Cardiac fibroblast (primary cell): ENCODE data around the gene LCN6.
A peak's percentile ranks its signal among the peaks of the same experiment; 100 is the strongest.

ENCODE experiments used
- DNase-seq, 2 donors: peaks; one replicate each; pipeline versions ENCODE4 v3.0.0 to v3.0.0-alpha.2; 2010; ENCODE audit warnings: low read depth in 2 of 2
- H3K4me3 ChIP-seq, 2 donors: replicated peaks in 1 of 2; 1 replicate in 1 of 2; 2 replicates in 1 of 2; pipeline ENCODE4 v1.5.1; 2011; ENCODE audit warnings: low read depth in 2 of 2, low read length in 2 of 2, mild to moderate bottlenecking in 2 of 2, moderate library complexity in 1 of 2
- TF ChIP-seq, protein P1 (sequence below): IDR thresholded peaks from one replicate; pipeline ENCODE4 v1.5.1; 2011; ENCODE audit warnings: low read depth, mild to moderate bottlenecking, low read length, inconsistent platforms

The LCN6 gene

GRCh38 chr9:136720251-136720897, 28.0 kb downstream of the LCN6 start:
- TF ChIP-seq, protein P1, sequence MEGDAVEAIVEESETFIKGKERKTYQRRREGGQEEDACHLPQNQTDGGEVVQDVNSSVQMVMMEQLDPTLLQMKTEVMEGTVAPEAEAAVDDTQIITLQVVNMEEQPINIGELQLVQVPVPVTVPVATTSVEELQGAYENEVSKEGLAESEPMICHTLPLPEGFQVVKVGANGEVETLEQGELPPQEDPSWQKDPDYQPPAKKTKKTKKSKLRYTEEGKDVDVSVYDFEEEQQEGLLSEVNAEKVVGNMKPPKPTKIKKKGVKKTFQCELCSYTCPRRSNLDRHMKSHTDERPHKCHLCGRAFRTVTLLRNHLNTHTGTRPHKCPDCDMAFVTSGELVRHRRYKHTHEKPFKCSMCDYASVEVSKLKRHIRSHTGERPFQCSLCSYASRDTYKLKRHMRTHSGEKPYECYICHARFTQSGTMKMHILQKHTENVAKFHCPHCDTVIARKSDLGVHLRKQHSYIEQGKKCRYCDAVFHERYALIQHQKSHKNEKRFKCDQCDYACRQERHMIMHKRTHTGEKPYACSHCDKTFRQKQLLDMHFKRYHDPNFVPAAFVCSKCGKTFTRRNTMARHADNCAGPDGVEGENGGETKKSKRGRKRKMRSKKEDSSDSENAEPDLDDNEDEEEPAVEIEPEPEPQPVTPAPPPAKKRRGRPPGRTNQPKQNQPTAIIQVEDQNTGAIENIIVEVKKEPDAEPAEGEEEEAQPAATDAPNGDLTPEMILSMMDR: no peak
- DNase-seq: peak in 1 of 2 donors; percentile 54
- no peak overlapping the region for H3K4me3 ChIP-seq

DNA sequence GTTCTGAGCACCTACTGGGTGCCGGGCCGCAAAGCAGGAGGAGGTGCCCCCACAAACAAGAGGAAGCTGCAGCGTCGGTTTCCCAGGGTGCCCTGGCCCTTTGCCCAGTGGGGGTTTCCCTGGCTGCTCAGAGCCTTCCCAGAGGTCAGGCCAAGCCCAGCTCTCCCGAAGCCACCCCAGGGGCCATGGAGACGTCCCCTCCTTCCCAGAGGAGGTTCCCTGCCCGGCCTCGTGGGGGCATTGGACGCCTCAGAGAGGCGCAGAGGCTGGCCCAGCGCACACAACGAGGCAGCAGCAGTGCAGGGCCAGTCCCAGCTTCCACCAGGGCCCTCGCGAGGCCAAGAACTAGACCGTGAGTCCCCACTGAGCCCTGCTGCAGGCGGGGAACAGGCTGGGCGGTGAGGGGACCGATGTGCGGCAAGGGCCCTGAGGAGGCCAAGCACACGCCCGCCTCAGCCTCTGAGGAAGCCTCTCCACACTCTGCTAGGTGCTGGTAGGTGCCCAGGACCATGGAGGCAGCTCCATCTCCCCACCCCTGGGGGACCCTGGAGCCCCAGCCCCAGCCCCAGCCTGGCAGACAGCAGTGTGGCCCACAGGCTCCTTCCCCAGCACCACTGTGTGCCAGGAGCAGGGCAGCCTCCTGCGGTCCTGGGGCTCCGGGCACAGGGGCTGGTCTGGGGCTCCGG, 29.0 kb downstream of the LCN6 start:
- no peak overlapping the region for H3K4me3 ChIP-seq
- DNase-seq: no peak
- TF ChIP-seq, protein P1: no peak

DNA sequence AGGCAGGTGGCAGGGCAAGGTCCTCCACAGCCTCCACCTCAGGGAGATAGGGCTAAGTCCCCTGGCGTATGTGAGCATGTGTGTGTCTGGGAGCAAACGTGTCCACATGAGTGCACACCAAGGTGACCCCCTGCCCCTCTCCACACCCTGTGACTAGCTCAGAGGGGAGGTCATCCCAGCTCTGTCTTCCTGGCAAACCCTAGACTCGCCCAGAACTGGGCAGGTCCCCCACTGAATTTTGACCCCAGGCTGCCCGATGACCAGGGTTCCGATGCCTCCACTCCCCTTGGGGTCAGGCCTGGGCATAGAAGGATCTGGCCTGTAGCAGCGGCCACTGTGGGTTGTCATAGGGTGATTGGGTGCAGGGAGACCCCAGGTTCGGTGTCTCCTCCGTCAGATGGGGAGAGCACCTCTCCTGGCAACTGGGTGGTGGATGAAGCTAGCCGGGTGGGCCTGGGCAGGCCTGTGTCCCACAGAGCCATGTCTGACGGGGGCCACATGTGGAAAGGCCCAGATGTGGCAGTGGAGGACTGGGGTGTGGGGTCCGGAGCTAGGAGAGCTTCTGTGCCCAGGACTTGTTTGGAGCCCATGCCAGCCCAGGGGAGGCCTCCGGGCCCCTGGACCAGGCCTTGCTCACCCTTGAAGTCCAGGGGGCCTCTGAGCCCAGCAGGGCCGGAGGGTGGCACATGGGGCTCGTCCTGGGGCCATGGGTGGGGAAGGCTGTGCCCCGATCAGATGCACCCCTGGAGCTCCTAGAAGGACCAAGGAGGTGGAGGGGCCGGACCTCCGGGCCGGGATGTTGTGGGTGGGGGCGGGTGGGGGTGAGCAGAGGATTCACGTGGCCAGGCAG, 29.8 kb downstream of the LCN6 start:
- no peak for DNase-seq
- TF ChIP-seq, protein P1: no peak
- H3K4me3 ChIP-seq: no peak overlapping the region

DNA sequence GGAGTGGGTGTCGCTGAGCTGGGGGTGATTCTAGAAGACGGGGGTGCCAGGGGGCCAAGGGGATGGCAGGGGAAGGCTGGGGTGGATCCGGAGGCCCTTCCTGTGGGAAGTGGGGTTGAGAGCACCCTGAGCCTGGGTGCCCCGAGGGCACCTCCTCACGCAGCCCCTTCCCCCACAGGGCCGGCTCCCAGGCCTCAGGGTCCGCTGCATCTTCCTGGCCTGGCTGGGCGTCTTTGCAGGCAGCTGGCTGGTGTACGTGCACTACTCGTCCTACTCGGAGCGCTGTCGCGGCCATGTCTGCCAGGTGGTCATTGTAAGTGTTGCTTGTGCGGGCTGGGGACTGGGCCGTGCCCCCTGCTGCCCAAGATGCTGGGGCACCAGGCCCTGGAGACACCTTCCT, 30.9 kb downstream of the LCN6 start:
- TF ChIP-seq, protein P1: no peak
- H3K4me3 ChIP-seq: no peak overlapping the region
- DNase-seq: no peak

GRCh38 chr9:136714893-136715274, 33.4 kb downstream of the LCN6 start:
- DNase-seq: no peak
- H3K4me3 ChIP-seq: no peak overlapping the region
- TF ChIP-seq, protein P1: no peak

DNA sequence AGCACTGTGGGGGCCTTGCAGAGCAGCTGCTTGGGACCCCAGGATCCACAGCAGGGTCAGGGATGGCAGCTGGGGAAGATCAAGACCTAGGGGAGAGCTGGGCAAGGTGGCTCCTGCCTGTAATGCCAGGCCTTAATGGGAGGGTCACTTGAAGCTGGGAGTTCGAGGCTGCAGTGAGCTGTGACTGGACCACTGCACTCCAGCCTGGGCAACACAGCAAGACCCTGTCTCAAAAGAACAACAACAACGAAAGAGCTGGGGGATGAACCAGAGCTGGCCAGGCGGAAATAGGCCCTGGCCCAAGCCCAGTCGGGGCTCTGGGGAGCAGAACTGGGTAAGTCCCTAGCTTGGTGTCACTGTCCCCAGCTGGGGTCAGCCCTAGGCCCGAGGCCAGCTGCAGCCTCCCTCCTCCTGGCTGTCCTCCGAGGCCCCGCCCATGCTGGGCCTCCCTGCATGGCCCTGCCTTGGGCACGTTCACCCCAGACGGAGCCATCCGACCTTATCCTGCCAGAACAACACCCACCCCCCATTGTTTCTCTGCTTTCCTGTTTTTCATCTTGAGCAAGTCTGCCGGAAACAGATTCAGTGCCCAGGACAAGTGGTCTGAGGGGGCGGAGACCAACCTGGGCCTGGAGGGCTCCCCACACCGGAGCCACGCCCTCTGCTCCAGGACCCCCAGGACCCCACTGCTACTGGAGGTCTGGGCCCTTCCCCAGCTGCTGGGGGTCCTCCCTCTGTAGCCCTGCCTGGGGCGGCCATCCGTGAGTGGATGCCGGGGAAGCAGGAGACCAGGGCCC, 34.0 kb downstream of the LCN6 start:
- TF ChIP-seq, protein P1: no peak
- DNase-seq: peak; percentile 46 to 56
- H3K4me3 ChIP-seq: no peak overlapping the region
